Esophagus squamous epithelium (tissue), 5 donors: Measurements from ENCODE around the gene REPIN1. TPM values are rescaled to one million over a fixed set of nuclear protein-coding genes. Genes with fewer than 3 reads are reported as not detected.

Source experiments
- DNase-seq: peaks from one replicate; lab custom pipeline; 2025; lab: John Stamatoyannopoulos, UW
- H3K27ac ChIP-seq, 4 donors: fragments of 200-600 bp; sonication (generic); one replicate each; pipeline ENCODE4 v1.5.1; 2016 to 2019; ENCODE audit warnings: mild to moderate bottlenecking in 1 of 4
- H3K27me3 ChIP-seq, 4 donors: fragments of 200-600 bp; sonication (generic); 1 replicate in 3 of 4; 2 replicates in 1 of 4; pipeline versions ENCODE4 v1.5.1 to v1.6.0; 2017 to 2021; ENCODE audit warnings: antibody characterized with exemption in 1 of 4
- H3K36me3 ChIP-seq, 3 donors: fragments of 200-600 bp; sonication (generic); one replicate each; pipeline ENCODE4 v1.5.1; 2016 to 2019
- H3K4me1 ChIP-seq, 3 donors: fragments of 200-600 bp; sonication (generic); one replicate each; pipeline ENCODE4 v1.5.1; 2017 to 2019
- H3K4me3 ChIP-seq, 4 donors: fragments of 200-600 bp; sonication (generic); 1 replicate in 3 of 4; 2 replicates in 1 of 4; pipeline ENCODE4 v1.5.1; 2016 to 2019; ENCODE audit warnings: mild to moderate bottlenecking in 2 of 4, moderate library complexity in 1 of 4
- H3K9me3 ChIP-seq, 3 donors: fragments of 200-600 bp; sonication (generic); one replicate each; pipeline ENCODE4 v1.5.1; 2016 to 2019
- CTCF ChIP-seq, 6 experiments: fragments of 450-650 bp in 4 of 6; fragments of 200-600 bp in 2 of 6; sonication (generic) in 2 of 6; IDR thresholded peaks; one replicate each; pipeline ENCODE4 v1.5.1; 2016 to 2019; ENCODE audit warnings: antibody characterized with exemption in 6 of 6, mild to moderate bottlenecking in 4 of 6, moderate library complexity in 4 of 6
- POLR2A ChIP-seq, 4 donors: fragments of 450-650 bp; IDR thresholded peaks; one replicate each; pipeline ENCODE4 v1.6.1; 2017; ENCODE audit warnings: antibody characterized with exemption in 4 of 4, mild to moderate bottlenecking in 4 of 4, moderate library complexity in 3 of 4
- WGBS, 2 donors: methylation state at CpG; one replicate each; pipeline ENCODE4 v1.1.5; 2018; 5-methylcytosine and 5-hydroxymethylcytosine counted together
- intact Hi-C: fragments of 100-400 bp; cut with DNase I; formaldehyde crosslinking; loops from one replicate; pipeline ENCODE4 v1.15.0; 2022
- total RNA-seq, 4 donors: library from RNA; depleted of rRNA; stranded (reverse); fragments of >200 nt; gene quantifications; one replicate each; pipeline ENCODE4 v1.1.0, GENCODE V29; 2016
- donor health status: DM: yes; HTN: yes; CAD: no.

The REPIN1 gene
- total RNA-seq, 4 donors from 2014 or later, result 42.8 to 75.7 (median 63.2) TPM

DNA sequence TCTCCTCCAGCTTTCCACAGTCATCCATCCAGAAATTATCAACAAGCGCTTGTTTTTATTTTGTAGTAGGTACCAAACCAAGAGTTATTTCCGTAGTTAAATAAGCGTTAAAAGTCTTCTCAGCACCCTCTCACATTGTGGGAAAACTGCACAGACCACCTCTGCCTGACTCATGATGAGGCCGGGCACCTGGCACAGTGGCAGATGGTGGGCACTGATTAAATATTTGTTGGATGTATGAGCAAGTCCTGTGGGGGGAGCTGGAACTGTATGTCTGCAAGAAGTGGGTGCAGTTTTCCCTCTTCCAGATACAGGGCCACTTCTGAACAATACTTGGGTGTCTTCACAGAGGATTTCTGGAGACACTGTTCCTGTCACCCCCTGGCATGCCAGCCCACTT, 5.3 kb upstream of the REPIN1 start:
- TF ChIP-seq CTCF (IDR thresholded peaks at IDR 0.05), result no peak
- TF ChIP-seq POLR2A (IDR thresholded peaks at IDR 0.05), result no peak
- no peak for DNase-seq
- WGBS, 2 donors, result 83 to 86% methylated on average over 4 of the region's 4 CpGs
- intact Hi-C loops, result no loop called here
- no peaks in the 10 kb centered on the region for H3K36me3 ChIP-seq
- H3K27ac ChIP-seq, result no peak overlapping the region
- no peak overlapping the region for H3K4me3 ChIP-seq
- peaks cover 0 to 11% (median 0%) of the 10 kb centered on the region in 3 donors for H3K4me1 ChIP-seq
- H3K9me3 ChIP-seq, result no peaks in the 10 kb centered on the region
- no peaks in the 10 kb centered on the region for H3K27me3 ChIP-seq

DNA sequence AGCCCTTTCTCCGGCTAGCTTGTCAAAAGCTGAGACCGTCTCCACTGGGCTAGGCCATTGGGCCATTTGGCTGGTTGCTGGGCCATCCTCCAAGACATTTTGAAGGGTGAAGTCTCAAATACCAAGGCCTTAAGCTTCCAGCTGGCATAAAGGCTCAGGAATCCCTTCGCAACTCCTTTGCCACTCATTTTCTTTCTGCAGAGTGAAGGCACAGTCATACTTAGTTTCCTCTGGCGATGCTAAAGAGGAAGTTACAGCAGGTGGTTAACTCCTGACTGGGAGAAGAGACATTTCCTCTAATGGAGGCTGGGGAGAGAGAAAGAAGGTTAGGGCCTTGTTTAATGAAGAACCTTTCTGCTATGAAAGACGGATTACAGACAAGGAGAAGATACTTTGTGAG, 4.8 kb upstream of the REPIN1 start:
- Histone ChIP-seq H3K27ac (no peak overlapping the region), H3K9me3 (no peaks in the 10 kb centered on the region), H3K27me3 (no peaks in the 10 kb centered on the region), H3K4me3 (no peak overlapping the region), H3K4me1 (peaks cover 0 to 13% (median 0%) of the 10 kb centered on the region in 3 donors), H3K36me3 (no peaks in the 10 kb centered on the region)
- intact Hi-C loops, result no loop called here
- DNase-seq, result no peak
- TF ChIP-seq POLR2A (IDR thresholded peaks at IDR 0.05), result no peak
- TF ChIP-seq CTCF (IDR thresholded peaks at IDR 0.05), result no peak
- 67 to 81% methylated on average over 3 to 4 of the region's 5 CpGs for WGBS, 2 donors

DNA sequence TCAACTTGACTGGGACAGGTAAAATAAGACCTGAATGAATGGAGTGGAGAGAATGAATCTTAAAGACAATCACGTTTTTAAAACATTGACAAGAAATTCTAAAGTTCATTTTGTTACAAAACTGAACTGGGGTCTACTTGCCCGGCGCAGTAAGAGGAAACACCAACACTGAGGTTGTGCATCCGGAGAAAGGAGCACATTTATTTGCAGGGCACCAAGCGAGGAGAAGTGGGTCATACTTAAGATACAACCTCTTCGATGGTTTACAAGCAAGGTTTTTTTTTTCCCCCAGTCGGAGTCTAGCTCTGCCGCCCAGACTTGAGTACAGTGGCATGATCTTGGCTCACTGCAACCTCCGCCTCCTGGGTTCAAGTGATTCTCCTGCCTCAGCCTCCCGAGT, 3.4 kb upstream of the REPIN1 start:
- no peak for DNase-seq
- no peaks in the 10 kb centered on the region for H3K27me3 ChIP-seq
- no peak overlapping the region for H3K4me3 ChIP-seq
- 75 to 85% methylated on average over 7 to 10 of the region's 10 CpGs for WGBS, 2 donors
- H3K27ac ChIP-seq, result no peak overlapping the region
- H3K9me3 ChIP-seq, result no peaks in the 10 kb centered on the region
- intact Hi-C loops, result no loop called here
- peaks cover 8 to 26% (median 8%) of the 10 kb centered on the region in 3 donors for H3K4me1 ChIP-seq
- H3K36me3 ChIP-seq, result no peaks in the 10 kb centered on the region
- no peak for TF ChIP-seq POLR2A (IDR thresholded peaks at IDR 0.05)
- no peak for TF ChIP-seq CTCF (IDR thresholded peaks at IDR 0.05)

DNA sequence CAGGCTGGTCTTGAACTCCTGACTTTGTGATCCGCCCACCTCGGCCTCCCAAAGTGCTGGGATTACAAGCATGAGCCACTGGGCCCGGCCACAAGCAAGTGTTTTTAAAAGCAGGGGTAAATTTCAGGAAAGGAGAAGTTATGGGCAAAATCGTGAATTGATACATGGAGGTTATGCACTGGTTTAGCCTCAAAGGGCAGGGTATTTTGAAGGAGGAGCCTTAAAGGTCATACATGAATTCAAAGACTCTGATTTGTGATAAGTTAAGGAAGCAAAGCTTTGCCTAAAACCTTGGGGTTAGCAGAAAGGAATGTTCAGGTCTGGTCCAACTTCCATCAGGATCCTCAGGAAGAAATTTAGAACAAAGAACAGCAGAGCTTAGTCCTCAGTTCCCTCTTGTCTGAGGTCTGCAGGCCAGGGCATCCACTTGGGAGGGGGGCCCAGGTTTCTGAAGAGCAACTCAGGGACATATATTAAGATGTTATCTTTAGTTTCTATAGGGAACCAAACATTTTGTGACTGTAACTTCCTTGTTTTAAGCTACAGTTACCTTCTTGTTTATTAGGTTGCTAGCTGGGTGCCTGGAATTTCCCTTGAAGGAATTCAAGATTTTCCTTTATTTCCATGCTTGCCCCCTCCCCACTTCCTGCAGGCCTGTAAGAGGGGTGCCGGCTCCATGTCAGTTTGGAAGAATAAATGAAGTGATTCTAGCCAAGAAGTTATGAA, 2.8 kb upstream of the REPIN1 start:
- TF ChIP-seq CTCF (IDR thresholded peaks at IDR 0.05) (no peak), POLR2A (IDR thresholded peaks at IDR 0.05) (no peak)
- no peak overlapping the region for H3K27ac ChIP-seq
- intact Hi-C loops, result no loop called here
- peaks cover 14 to 32% (median 14%) of the 10 kb centered on the region in 3 donors for H3K4me1 ChIP-seq
- H3K27me3 ChIP-seq, result no peaks in the 10 kb centered on the region
- no peak overlapping the region for H3K4me3 ChIP-seq
- 56 to 71% methylated on average over 2 to 5 of the region's 5 CpGs for WGBS, 2 donors
- H3K9me3 ChIP-seq, result no peaks in the 10 kb centered on the region
- peaks cover 0 to 3% (median 0%) of the 10 kb centered on the region in 3 donors for H3K36me3 ChIP-seq
- DNase-seq, result no peak

- Histone ChIP-seq H3K36me3 (peaks cover 10 to 22% (median 14%) of the 10 kb centered on the region in 3 donors), H3K4me1 (peaks cover 26 to 51% (median 26%) of the 10 kb centered on the region in 3 donors), H3K4me3 (peak overlapping the region; percentile 55 to 97 (median 81)), H3K27ac (peak overlapping the region; percentile 89 to 98 (median 95)), H3K9me3 (no peaks in the 10 kb centered on the region), H3K27me3 (no peaks in the 10 kb centered on the region)
- 19 to 29% methylated on average over 7 to 8 of the region's 8 CpGs for WGBS, 2 donors
- TF ChIP-seq CTCF (IDR thresholded peaks at IDR 0.05), result no peak
- no peak for TF ChIP-seq POLR2A (IDR thresholded peaks at IDR 0.05)
- DNase-seq, result no peak
- intact Hi-C loops, result no loop called here
Observed at GRCh38 chr7:150367677-150368095, 936 bp upstream of the REPIN1 start.
